HFF-Myc (cell line): ENCODE results near the gene TRAPPC12.

Experiments used
- DNase-seq: peaks from one replicate; pipeline ENCODE4 v3.0.0-alpha.2; 2011; ENCODE audit warnings: low read depth; ENCODE audit errors: extremely low read depth
- H3K4me3 ChIP-seq: replicated peaks from 2 replicates; pipeline ENCODE4 v1.5.1; 2011; ENCODE audit warnings: low read depth, mild to moderate bottlenecking, control low read depth, low read length
- CTCF ChIP-seq: IDR thresholded peaks from 2 replicates; pipeline ENCODE4 v1.5.1; 2012; ENCODE audit warnings: mild to moderate bottlenecking, low read depth, low read length, control low read depth; ENCODE audit errors: missing control alignments

The TRAPPC12 gene

GRCh38 chr2:3379647-3380534 lies at the start of gene TRAPPC12:
TRAPPC12 (plus strand) TSS chr2:3379694; CDS start chr2:3387624, 7,930 bp downstream.
- H3K4me3 ChIP-seq: peak within 1 kb of the TSS; percentile 97
- TF ChIP-seq CTCF: peak; percentile 42
- peak; percentile 48 for DNase-seq

- H3K4me3 ChIP-seq: no peak overlapping the region
- no peak for TF ChIP-seq CTCF
- DNase-seq: no peak
Measured at GRCh38 chr2:3332133-3332532, 47.4 kb upstream of the TRAPPC12 start.

- no peak for TF ChIP-seq CTCF
- H3K4me3 ChIP-seq: no peak overlapping the region
- no peak for DNase-seq
Measured at GRCh38 chr2:3334392-3335345, 44.8 kb upstream of the TRAPPC12 start.

GRCh38 chr2:3336844-3337243 lies 42.6 kb upstream of the TRAPPC12 start:
- TF ChIP-seq CTCF: no peak
- DNase-seq: no peak
- no peak overlapping the region for H3K4me3 ChIP-seq

- no peak for TF ChIP-seq CTCF
- no peak for DNase-seq
- no peak overlapping the region for H3K4me3 ChIP-seq
Measured at GRCh38 chr2:3338340-3338739, 41.2 kb upstream of the TRAPPC12 start.

GRCh38 chr2:3340144-3340543 lies 39.4 kb upstream of the TRAPPC12 start:
- no peak overlapping the region for H3K4me3 ChIP-seq
- no peak for TF ChIP-seq CTCF
- DNase-seq: no peak
